K562 (cell line): Measurements from ENCODE around the gene ZNF296. TPM values are rescaled to one million over a fixed set of nuclear protein-coding genes. Genes with fewer than 3 reads are reported as not detected.

Experiments used
- C11orf30 ChIP-seq: fragments of 450-650 bp; IDR thresholded peaks from 2 replicates; pipeline ENCODE4 v1.6.1; 2016; ENCODE audit warnings: low read depth, mild to moderate bottlenecking
- CEBPB ChIP-seq: fragments of 450-650 bp; IDR thresholded peaks from 2 replicates; pipeline ENCODE4 v1.6.1; 2016; ENCODE audit warnings: missing genetic modification characterization, missing compliant biosample characterization
- FUS ChIP-seq: fragments of 200-400 bp; formaldehyde crosslinking; optimal IDR thresholded peaks from 2 replicates; pipeline ENCODE3; 2017; ENCODE audit warnings: low read depth, low read length
- MAX ChIP-seq: sonication (generic); formaldehyde crosslinking; IDR thresholded peaks from 2 replicates; pipeline ENCODE4 v1.9.0; 2022; ENCODE audit warnings: mild to moderate bottlenecking, missing genetic modification reagents
- NCOA4 ChIP-seq: fragments of 450-650 bp; IDR thresholded peaks from 2 replicates; pipeline ENCODE4 v1.6.1; 2018; ENCODE audit warnings: mild to moderate bottlenecking; ENCODE audit not compliant: partially characterized antibody
- RBFOX2 ChIP-seq: fragments of 200-400 bp; formaldehyde crosslinking; IDR thresholded peaks from 2 replicates; pipeline ENCODE4 v1.6.1; 2017; ENCODE audit warnings: low read depth, mild to moderate bottlenecking, low read length, moderate library complexity
- STAG1 ChIP-seq: sonication (generic); formaldehyde crosslinking; IDR thresholded peaks from 2 replicates; pipeline ENCODE4 v1.5.0; 2020; ENCODE audit warnings: missing genetic modification reagents, borderline replicate concordance
- ZNF75A ChIP-seq: fragments of 450-650 bp; formaldehyde crosslinking; IDR thresholded peaks from 2 replicates; pipeline ENCODE4 v1.4.0; 2020; ENCODE audit warnings: mild to moderate bottlenecking
- polyA plus RNA-seq, 8 experiments: library from polyadenylated mRNA; depleted of rRNA in 4 of 8; stranded (reverse) in 5 of 8; unstranded in 3 of 8; fragments of >200 nt; fragmentation: Nextera tagmentation in 2 of 8; fragmentation: Illumina TruSeq in 1 of 8; extraction: Ambion mirVana in 2 of 8; extraction: Trizol in 1 of 8; gene quantifications; 2 replicates each; pipeline versions ENCODE4 v1.2.1 to v1.2.3, GENCODE V29; 2011 to 2014; ENCODE audit warnings: inconsistent platforms in 1 of 8, missing spikeins in 1 of 8
- total RNA-seq, 7 experiments: library from RNA; depleted of rRNA in 6 of 7; stranded (reverse); fragments of >200 nt in 6 of 7; fragmentation: Illumina TruSeq in 2 of 7; extraction: Trizol in 2 of 7; gene quantifications; 2 replicates each; pipeline versions ENCODE4 v1.2.1 to v1.2.3, GENCODE V29; 2011 to 2021; ENCODE audit warnings: low replicate concordance in 1 of 7
- TF ChIP-seq, protein P1 (sequence below): sonication (generic); formaldehyde crosslinking; IDR thresholded peaks from 2 replicates; pipeline ENCODE4 v1.8.1; 2023; ENCODE audit warnings: missing genetic modification reagents, mild to moderate bottlenecking, borderline replicate concordance
- TF ChIP-seq, protein P2 (sequence below): fragments of 200-400 bp; formaldehyde crosslinking; IDR thresholded peaks from 2 replicates; pipeline ENCODE4 v1.6.1; 2017; ENCODE audit warnings: mild to moderate bottlenecking, low read depth, low read length, moderate library complexity
- TF ChIP-seq, protein P3 (sequence below): fragments of 250-450 bp; sonication (Bioruptor Pico); IDR thresholded peaks from 2 replicates; pipeline ENCODE4 v1.5.0; 2021; ENCODE audit warnings: mild to moderate bottlenecking, moderate library complexity
- TF ChIP-seq, protein P4 (sequence below): sonication (generic); formaldehyde crosslinking; IDR thresholded peaks from 2 replicates; pipeline ENCODE4 v1.8.1; 2023; ENCODE audit warnings: mild to moderate bottlenecking, missing genetic modification reagents

ZNF296 gene
- total and polyA plus RNA-seq, 9 of the 15 experiments (the other 6 are each of a cell fraction or from before 2014, with no cell fraction given) = 0.03 to 8.8 (median 0.47) TPM; not detected in 1

DNA sequence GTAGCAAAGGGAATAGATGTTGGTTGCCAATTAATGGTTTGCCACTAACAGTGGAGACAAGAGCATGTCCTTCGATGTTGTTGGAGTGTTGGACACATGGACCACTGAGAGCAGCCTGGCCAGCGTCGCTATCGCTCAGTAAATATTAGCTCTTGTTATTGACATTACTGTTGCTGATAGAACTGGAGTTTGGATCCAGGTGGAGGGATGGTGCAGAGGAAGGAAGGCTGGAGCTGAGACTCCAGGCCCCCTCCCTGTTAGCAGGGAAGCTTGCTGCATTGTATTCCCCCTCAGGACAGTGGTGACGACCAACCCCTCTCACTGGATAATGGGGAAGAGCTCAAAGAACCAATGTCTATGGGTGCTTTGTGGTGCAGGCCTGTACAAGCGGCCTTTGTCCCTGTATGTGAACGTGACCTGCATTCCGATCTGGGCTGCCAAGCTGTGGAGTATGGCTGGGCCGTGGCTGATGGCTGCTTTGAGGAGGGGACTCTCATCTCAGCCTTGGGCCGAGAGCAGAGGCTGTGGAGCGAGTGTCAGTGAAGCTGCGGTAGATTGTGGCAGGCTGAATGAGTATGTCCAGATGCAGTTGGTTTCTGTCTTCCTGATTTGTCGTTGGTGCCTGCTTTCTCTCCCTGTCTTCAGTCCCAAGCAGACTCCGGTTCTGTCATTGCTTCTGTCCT is 30.5 kb downstream of the ZNF296 start (continued):
- TF ChIP-seq CEBPB (tag) (no peak), C11orf30 (no peak), MAX (CRISPR knock-in tag) (no peak), RBFOX2 (no peak), FUS (no peak), STAG1 (CRISPR knock-in tag) (no peak), ZNF75A (no peak), NCOA4 (no peak)
- TF ChIP-seq, protein P1, sequence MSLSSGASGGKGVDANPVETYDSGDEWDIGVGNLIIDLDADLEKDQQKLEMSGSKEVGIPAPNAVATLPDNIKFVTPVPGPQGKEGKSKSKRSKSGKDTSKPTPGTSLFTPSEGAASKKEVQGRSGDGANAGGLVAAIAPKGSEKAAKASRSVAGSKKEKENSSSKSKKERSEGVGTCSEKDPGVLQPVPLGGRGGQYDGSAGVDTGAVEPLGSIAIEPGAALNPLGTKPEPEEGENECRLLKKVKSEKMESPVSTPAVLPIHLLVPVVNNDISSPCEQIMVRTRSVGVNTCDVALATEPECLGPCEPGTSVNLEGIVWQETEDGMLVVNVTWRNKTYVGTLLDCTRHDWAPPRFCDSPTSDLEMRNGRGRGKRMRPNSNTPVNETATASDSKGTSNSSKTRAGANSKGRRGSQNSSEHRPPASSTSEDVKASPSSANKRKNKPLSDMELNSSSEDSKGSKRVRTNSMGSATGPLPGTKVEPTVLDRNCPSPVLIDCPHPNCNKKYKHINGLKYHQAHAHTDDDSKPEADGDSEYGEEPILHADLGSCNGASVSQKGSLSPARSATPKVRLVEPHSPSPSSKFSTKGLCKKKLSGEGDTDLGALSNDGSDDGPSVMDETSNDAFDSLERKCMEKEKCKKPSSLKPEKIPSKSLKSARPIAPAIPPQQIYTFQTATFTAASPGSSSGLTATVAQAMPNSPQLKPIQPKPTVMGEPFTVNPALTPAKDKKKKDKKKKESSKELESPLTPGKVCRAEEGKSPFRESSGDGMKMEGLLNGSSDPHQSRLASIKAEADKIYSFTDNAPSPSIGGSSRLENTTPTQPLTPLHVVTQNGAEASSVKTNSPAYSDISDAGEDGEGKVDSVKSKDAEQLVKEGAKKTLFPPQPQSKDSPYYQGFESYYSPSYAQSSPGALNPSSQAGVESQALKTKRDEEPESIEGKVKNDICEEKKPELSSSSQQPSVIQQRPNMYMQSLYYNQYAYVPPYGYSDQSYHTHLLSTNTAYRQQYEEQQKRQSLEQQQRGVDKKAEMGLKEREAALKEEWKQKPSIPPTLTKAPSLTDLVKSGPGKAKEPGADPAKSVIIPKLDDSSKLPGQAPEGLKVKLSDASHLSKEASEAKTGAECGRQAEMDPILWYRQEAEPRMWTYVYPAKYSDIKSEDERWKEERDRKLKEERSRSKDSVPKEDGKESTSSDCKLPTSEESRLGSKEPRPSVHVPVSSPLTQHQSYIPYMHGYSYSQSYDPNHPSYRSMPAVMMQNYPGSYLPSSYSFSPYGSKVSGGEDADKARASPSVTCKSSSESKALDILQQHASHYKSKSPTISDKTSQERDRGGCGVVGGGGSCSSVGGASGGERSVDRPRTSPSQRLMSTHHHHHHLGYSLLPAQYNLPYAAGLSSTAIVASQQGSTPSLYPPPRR (CRISPR knock-in tag) = no peak
- TF ChIP-seq, protein P2, sequence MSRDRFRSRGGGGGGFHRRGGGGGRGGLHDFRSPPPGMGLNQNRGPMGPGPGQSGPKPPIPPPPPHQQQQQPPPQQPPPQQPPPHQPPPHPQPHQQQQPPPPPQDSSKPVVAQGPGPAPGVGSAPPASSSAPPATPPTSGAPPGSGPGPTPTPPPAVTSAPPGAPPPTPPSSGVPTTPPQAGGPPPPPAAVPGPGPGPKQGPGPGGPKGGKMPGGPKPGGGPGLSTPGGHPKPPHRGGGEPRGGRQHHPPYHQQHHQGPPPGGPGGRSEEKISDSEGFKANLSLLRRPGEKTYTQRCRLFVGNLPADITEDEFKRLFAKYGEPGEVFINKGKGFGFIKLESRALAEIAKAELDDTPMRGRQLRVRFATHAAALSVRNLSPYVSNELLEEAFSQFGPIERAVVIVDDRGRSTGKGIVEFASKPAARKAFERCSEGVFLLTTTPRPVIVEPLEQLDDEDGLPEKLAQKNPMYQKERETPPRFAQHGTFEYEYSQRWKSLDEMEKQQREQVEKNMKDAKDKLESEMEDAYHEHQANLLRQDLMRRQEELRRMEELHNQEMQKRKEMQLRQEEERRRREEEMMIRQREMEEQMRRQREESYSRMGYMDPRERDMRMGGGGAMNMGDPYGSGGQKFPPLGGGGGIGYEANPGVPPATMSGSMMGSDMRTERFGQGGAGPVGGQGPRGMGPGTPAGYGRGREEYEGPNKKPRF = no peak
- TF ChIP-seq, protein P3, sequence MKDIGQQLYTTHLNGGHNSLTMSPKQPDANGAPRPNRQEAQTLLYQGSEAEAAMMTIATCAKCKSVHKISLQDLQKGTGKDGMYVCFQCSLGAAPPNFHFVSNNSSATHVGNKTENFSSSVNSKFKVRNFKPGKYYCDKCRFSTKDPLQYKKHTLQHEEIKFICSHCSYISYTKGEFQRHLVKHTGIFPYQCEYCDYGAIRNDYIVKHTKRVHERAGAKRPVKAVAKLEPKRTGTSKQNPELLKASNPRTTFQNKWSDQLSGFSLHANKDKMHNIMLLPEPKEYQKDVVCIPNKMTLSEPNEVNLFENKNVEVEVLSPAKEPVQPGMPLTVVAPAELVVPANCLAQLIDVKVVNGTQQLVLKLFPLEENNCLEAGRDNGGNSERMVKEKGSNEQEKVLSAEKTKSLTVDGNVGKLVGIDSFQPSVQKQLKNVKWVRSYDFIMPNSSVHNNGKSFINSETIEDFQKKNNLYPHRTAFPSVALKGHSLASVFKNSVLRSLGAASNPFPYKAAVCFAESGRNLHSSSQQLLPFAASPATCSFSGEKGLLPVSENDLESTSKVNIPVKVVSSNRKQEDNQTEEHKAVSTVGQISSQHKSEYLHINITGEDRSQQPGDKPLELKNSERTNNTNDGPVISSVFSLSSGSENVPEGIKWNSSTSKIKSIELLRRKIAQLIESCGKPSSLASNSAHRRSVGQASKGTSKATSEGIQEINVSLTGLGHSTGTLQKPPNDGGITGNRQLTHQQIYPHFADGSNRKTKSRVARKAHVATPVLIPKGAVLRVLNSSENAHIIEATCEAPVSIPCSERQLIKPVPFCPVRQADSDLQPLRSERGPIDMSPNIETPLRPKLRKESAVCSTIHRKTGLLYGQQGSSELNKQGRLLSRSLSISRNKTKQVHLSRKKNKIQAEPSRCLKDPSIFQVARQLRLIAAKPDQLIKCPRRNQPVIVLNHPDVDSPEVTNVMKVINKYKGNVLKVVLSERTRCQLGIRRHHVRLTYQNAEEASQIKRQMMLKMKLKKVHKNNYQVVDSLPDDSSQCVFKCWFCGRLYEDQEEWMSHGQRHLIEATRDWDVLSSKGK (CRISPR knock-in tag) = no peak
- TF ChIP-seq, protein P4, sequence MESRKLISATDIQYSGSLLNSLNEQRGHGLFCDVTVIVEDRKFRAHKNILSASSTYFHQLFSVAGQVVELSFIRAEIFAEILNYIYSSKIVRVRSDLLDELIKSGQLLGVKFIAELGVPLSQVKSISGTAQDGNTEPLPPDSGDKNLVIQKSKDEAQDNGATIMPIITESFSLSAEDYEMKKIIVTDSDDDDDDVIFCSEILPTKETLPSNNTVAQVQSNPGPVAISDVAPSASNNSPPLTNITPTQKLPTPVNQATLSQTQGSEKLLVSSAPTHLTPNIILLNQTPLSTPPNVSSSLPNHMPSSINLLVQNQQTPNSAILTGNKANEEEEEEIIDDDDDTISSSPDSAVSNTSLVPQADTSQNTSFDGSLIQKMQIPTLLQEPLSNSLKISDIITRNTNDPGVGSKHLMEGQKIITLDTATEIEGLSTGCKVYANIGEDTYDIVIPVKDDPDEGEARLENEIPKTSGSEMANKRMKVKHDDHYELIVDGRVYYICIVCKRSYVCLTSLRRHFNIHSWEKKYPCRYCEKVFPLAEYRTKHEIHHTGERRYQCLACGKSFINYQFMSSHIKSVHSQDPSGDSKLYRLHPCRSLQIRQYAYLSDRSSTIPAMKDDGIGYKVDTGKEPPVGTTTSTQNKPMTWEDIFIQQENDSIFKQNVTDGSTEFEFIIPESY (CRISPR knock-in tag) = no peak
- TF ChIP-seq, all 486 proteins: peak for 0
